WI38 (cell line): ENCODE results near the gene ANAPC2.

Experiments
- H3K4me3 ChIP-seq: 2 replicates; pipeline ENCODE4 v1.5.1; 2011; ENCODE audit warnings: low read depth, mild to moderate bottlenecking, control low read depth, low read length
- TF ChIP-seq, protein P1 (sequence below): IDR thresholded peaks from 2 replicates; pipeline ENCODE4 v1.5.1; 2012; ENCODE audit warnings: low read depth, mild to moderate bottlenecking, control low read depth, low read length

The ANAPC2 gene

DNA sequence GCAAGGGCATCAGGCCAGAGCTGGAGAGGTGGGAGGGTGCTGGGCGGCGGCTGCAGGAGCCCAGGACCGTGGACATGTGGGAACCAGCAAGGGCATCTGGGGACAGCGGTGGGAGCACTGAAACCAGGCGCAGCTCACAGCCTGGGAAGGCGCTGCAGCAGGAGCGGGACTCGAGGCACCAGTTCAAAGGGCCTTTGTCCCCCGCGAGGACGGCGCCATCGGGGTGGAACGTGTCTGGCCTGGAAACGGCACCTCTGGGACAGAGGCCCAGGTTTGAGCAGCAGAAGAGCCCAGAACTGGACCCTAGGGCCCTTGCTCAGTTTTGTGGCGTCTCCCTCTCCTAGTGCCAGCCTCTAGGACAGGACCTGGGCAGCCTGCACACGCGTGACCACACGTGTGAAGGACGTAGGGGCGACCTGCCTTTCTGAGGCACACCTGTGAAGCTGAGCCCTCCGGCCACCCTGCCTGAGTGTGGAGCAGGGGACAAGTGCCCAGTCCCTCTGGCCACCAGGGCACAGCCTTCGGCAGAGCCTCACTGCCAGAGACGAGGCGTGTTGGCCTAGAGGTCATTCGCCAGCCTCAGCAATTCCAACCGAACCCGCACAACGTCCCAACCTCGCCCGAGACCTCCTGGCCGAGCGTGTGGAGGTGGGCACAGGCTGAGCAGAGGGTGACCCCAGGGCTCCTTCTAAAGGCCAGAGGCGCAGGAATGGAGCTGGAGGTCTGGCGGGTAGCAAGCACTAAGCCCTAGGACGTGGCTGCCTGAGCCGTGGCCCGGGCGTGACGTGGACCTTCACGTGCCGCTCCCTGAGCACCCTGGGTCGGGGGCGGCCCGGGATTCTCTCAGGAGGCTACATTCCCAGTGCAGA lies 14.3 kb downstream of the ANAPC2 start:
- TF ChIP-seq, protein P1, sequence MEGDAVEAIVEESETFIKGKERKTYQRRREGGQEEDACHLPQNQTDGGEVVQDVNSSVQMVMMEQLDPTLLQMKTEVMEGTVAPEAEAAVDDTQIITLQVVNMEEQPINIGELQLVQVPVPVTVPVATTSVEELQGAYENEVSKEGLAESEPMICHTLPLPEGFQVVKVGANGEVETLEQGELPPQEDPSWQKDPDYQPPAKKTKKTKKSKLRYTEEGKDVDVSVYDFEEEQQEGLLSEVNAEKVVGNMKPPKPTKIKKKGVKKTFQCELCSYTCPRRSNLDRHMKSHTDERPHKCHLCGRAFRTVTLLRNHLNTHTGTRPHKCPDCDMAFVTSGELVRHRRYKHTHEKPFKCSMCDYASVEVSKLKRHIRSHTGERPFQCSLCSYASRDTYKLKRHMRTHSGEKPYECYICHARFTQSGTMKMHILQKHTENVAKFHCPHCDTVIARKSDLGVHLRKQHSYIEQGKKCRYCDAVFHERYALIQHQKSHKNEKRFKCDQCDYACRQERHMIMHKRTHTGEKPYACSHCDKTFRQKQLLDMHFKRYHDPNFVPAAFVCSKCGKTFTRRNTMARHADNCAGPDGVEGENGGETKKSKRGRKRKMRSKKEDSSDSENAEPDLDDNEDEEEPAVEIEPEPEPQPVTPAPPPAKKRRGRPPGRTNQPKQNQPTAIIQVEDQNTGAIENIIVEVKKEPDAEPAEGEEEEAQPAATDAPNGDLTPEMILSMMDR: no peak
- H3K4me3 ChIP-seq: no peak overlapping the region

DNA sequence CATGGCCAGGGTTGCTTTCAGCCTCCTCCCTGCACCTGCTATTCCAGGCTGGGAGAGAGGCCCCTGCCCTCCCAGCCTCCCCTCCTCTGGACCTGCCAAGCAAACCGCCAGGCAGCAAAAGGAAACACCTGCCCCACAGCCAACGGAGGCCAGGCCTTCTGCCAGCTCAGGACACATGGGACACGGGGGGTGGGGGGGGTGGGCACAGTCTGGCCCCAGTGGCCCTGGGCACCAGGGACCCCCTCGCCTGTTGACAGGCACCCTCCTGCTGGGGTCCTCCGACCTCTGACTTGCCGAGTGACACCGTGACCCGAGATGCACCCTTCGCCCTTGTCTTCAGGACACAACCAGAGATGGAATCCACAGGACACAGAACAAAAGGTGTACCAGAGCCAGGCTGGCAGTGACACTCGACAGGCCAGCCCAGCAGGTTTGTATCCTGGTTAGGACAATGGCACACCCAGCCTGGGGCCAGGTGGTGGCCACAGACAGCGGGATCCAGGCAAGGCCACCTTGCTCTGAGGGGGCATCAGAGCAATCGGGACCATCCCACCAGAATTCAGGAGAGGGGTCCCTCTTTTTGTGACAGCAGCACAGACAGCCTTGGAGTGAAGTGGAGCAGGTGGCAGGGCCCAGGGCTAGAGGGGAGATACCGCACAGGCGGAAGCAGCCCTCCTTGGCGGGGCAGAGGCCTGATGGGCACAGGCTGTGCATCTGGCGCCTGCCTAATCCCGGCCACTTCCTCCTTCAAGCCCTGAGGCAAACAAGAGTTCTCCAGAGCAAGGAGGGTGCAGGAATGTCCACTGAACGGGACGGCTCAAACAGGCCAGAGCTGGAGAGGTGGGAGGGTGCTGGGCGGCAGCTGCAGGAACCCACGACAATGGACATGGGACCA lies 15.2 kb downstream of the ANAPC2 start:
- TF ChIP-seq, protein P1: no peak
- no peak overlapping the region for H3K4me3 ChIP-seq

DNA sequence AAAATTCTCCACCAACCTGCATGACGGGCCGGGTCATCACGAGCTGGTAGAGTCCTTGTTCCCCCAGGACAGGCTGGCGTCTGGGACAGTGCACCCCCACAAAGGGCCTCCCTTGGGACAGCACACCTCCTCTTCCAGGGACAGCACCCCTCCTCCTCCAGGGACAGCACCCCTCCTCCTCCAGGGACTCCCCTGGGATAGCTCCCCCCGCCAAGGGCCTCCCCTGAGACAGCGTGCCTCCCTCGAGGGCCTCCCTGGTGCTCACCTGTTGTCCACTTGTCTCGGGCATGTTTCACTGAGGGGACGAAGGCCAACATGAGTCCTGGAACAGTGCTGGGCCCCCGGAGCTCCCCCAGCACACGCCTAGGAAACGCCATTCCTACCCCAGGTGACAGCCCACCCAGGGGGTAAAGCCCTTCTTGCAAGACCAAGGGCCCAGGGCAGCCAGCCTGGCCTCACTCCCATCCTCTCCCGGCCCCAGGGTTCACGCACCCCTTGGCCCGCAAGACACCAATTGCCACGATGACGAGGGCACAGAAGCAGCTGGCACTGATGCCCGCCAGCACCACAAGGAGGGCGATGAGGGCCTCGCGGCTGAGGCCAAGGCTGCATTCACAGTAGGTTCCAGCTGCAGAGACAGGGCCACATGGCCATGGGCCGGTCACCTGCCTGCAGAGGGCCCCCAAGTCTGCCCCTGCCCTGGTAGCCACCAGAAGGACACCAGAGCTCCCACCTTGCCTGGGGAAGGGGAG lies 17.0 kb downstream of the ANAPC2 start:
- TF ChIP-seq, protein P1: no peak
- no peak overlapping the region for H3K4me3 ChIP-seq

DNA sequence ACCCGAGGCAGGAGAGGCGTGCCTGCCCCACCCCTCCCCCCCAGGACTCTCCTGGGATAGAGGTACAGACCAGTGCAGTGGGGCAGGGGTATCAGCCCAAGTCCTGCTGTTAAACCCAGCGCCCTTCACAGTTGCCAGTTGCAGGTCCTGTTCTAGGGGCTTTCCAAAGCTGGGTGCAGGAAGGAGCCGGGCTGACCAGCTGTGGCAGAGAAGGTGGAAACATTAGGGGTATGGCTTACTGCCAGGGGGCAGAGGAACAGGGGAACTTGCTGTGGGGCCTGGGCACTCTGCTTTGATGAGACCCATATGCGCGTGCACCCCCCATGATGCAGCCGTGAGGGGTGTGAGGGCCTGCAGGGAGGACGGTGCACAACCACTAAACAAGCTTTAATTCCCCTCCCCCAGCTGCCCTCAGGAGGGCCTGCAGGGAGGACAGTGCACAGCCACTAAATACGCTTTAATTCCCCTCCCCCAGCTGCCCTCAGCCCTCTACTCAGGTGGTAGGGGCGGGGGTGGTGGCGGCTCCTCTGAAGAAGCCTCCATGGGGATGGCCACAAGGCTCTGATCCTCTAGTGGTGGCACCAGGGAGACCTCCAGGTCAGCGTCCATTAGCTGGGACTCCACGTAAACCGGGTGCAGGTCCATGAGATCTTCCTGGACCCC lies 17.7 kb downstream of the ANAPC2 start:
- H3K4me3 ChIP-seq: no peak overlapping the region
- TF ChIP-seq, protein P1: no peak

DNA sequence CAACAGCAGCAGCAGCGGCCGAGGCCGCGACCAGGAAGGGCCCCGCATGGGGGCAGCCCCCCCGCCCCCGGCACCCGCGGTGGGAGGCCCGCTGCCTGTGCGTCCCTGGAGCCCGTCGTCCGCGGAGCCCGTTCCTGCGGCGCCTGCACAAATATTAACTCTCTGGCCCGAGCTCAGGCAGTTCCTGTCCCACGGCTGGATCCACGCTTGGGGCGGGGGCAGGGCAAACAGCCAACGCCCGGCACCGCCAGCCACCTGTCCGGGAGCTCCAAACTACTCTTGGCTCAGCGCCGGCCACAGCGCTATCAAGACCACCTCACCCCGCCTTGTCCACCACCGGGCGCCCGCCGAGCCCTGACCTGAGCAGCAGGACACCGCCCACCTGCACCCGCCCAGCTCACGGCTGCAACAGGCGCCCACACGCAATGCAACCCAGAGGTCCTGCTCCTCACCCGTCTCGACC lies 18.4 kb downstream of the ANAPC2 start, which contains the start of gene LRRC26:
LRRC26 (minus strand) TSS at position 156 of the 463 bp plus-strand sequence; CDS start at position 48, 108 bp downstream.
- TF ChIP-seq, protein P1: no peak
- no peak within 1 kb of the TSS for H3K4me3 ChIP-seq
